ENCODE measurements around the gene GSTO1.

GRCh38 chr10:104246976-104247375 is 7.7 kb upstream of the GSTO1 start:
- TF ChIP-seq CTCF (IDR thresholded peaks at IDR 0.05) (no peak), POLR2A (IDR thresholded peaks at IDR 0.05) (no peak)

Measured in adrenal gland (tissue), 5 donors.